AG04449 (cell line): Measurements from ENCODE around the gene KRT3.

Source experiments
- CTCF ChIA-PET: fragments of 350-600 bp; formaldehyde crosslinking; extraction: SDS; loops from one replicate; lab custom pipeline; 2021; ENCODE audit warnings: antibody characterized with exemption; lab: Yijun Ruan, JAX
- POLR2A ChIA-PET: fragments of 400-600, 350-600 bp; formaldehyde crosslinking; extraction: SDS; loops from one replicate; lab custom pipeline; 2020; ENCODE audit warnings: antibody characterized with exemption, inconsistent platforms; lab: Yijun Ruan, JAX
- DNase-seq: peaks from one replicate; pipeline ENCODE4 v3.0.0-alpha.2; 2010; ENCODE audit warnings: low read depth, low spot score
- H3K4me3 ChIP-seq: 2 replicates; pipeline ENCODE4 v1.5.1; 2011; ENCODE audit warnings: low read depth, mild to moderate bottlenecking, control low read depth, low read length
- TF ChIP-seq, protein P1 (sequence below): IDR thresholded peaks from one replicate; pipeline ENCODE4 v1.5.1; 2011; ENCODE audit warnings: mild to moderate bottlenecking, moderate library complexity, low read length, control low read depth, inconsistent platforms; ENCODE audit not compliant: insufficient read depth; ENCODE audit errors: missing control alignments

Gene KRT3

DNA sequence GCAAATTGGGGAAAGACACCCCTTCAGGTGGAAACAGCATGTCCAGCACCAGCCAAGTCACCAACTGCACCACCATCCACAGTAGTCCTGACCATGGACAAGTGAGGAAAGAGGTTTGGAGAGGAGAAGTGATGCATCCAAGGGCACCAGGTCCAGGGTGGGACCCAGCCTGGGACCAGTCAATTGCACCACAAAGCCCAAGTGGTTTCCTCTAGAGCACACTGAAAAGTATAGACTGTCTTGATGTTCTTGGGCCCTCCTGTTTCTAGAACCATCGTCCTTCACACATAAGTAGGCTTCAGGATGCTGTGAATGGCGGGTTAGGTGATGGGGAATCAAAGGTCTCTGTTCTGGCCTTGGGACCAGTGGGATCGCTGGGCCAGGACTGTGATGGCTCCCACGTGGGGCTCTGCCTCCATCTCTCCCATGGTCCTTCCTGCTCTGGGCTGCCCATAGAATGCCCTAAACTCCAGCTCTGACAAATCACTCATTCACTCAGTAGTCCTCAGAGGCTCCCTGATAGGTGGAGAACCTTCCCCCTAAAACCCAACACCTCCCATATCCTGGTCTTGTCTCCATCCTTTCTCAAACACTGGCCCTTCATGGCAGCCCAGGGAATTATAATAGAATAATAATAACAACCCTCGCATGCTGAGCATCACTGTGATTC, 29.0 kb upstream of the KRT3 start:
- H3K4me3 ChIP-seq, result no peak overlapping the region
- ChIA-PET POLR2A (no interaction called here), CTCF (no interaction called here)
- TF ChIP-seq, protein P1, sequence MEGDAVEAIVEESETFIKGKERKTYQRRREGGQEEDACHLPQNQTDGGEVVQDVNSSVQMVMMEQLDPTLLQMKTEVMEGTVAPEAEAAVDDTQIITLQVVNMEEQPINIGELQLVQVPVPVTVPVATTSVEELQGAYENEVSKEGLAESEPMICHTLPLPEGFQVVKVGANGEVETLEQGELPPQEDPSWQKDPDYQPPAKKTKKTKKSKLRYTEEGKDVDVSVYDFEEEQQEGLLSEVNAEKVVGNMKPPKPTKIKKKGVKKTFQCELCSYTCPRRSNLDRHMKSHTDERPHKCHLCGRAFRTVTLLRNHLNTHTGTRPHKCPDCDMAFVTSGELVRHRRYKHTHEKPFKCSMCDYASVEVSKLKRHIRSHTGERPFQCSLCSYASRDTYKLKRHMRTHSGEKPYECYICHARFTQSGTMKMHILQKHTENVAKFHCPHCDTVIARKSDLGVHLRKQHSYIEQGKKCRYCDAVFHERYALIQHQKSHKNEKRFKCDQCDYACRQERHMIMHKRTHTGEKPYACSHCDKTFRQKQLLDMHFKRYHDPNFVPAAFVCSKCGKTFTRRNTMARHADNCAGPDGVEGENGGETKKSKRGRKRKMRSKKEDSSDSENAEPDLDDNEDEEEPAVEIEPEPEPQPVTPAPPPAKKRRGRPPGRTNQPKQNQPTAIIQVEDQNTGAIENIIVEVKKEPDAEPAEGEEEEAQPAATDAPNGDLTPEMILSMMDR, result no peak
- DNase-seq, result no peak

DNA sequence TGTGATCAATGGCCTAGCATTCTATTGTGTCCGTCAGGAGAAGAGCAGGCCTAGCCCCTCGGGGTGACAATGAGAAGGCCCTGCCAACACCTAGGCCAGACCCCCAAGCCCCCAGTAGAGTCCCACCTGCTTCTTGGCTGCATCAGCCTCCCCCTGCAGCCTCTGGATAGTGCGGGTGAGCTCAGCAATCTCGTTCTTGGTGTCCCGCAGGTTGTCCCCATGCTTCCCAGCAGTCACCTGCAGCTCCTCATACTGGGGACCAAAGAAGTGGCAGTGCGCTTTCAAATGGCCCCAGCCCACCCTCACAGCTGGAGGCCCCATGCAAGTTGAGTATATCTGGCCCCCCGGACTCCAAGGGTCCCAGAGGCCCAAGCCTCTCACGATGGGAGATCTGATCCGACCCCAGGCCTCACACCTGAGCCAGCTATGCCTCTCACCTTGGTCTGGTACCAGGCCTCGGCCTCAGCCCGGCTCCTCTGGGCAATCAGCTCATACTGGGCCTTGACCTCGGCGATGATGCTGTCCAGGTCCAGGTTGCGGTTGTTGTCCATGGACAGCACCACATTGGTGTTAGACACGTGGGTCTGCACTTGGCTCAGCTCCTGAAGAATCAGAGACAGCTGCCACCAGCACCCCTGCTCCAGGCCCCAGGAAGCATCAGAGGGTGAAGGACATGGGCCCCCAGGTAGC, 28.0 kb upstream of the KRT3 start:
- no peak overlapping the region for H3K4me3 ChIP-seq
- DNase-seq, result no peak
- ChIA-PET POLR2A (no interaction called here), CTCF (no interaction called here)
- TF ChIP-seq, protein P1, result no peak

DNA sequence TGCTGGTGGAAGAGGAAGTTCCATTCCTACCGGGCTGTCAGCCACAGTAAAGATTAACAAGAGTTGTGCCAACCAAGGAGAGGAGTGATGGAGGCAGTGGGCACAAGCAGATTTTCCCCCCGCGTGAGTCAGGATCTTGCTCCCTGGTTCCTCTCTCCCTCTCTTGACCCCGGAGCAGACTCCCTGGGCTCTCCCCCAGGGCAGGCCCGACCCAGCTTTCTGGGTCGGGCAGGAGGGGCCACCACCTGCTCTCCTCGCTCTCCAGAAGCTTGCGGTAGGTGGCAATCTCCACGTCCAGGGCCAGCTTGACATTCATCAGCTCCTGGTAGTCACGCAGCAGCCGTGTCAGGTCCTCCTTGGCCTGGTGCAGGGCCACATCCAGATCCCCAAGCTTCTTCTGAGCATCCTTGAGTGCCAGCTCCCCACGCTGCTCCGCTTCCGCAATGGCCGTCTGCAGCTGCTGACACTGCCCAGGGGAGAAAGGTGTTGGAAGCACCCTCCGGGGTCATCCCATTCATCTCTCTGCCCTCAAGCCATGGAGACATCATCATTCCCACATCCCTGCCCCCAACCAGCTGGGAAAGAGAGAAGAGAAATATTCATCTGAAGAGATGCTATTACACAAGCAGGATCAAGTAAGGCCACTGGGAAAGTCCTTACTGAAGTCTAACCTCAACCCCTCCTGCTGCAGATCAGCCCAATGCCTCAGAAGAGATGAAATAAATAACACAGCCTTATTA, 27.0 kb upstream of the KRT3 start:
- H3K4me3 ChIP-seq, result no peak overlapping the region
- TF ChIP-seq, protein P1, result no peak
- no peak for DNase-seq
- CTCF ChIA-PET, result interaction anchor here (1.2 kb wide), 1 partner anchor 10 kb away, joined by 4 read pairs; no protein-coding TSS in a partner anchor
- POLR2A ChIA-PET, result no interaction called here

DNA sequence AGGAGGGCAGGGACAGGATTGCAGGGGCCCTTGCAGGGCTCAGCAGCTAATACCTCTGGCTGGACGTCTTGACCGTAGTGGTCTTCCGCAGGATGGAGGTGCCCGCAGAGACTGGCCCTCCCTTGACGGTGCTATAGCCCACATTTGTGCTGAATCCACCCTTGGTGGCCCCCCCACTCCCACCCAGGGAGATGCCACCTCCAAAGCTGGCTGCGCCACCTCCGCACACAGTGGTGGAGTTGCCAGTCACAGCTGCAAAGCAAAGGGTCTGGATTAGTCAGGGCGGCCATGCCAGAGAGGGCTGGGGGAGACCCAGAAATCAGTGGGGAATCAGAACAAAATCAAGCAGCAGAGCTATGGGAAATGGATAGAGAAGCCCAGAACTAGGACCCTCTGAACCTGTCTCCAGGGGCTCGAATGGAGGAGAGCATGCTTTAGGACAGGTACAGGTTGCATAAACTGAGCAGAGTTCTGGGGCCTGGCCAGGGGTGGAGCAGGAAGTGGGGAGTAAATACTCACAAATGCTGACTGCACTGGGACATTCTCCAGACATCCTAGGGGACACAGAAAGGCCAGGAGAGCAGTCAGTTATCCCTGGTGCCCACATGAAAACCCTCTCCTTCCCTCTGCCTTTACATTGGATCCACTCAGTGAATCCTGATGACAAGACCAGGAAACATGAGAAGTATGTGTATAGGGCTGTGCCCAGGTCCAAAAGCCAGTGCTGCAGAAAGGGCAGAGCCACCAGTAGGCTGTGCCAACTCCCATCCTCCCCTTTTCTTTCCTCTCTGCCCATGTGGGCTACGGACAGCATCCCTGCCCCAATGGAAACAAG, 26.1 kb upstream of the KRT3 start:
- ChIA-PET CTCF (interaction anchor here (1.2 kb wide), 1 partner anchor 9 kb away, joined by 4 read pairs; no protein-coding TSS in a partner anchor), POLR2A (no interaction called here)
- TF ChIP-seq, protein P1, result no peak
- H3K4me3 ChIP-seq, result no peak overlapping the region
- DNase-seq, result no peak

DNA sequence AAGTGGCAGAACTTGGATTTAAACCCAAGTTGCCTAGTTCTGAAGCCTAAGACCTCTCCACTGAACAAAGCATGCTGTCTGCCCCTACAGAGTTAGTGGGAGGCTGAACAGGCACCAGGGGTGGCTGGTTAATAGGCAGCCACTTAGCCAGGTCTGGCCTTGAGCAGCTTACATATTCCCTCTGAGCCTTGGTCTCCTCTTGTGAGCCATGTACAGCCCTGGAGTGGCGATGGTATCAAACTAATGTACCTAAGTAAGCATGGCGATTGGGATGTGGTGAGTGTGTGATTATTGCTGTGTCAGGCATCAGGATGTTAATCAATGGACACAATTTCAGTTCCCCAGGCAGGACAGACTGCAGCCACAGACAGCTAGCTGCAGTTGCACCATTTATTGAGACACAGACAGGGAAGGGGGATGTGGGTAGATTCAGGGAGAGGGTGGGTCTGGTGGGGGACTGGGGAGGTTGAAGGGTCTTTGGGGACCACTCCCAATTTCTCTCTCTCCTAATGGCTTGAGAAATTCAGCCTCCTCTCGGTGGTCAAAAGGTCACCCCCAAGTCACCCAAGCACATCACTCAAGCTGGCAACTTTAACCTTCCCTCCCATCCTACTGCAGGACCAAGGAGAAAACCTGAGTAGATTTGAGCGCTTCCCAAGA, 25.3 kb upstream of the KRT3 start:
- ChIA-PET CTCF (no interaction called here), POLR2A (no interaction called here)
- TF ChIP-seq, protein P1, result no peak
- no peak for DNase-seq
- no peak overlapping the region for H3K4me3 ChIP-seq
